ENCODE data around the gene SF3A1.

SF3A1 gene

GRCh38 chr22:30372915-30373314, 16.2 kb upstream of the SF3A1 start:
- no peak for TF ChIP-seq FOXA1 (IDR thresholded peaks at IDR 0.05)
- TF ChIP-seq NFRKB (IDR thresholded peaks at IDR 0.05) = no peak
- no peak for TF ChIP-seq FOXK2 (IDR thresholded peaks at IDR 0.05)
- TF ChIP-seq ARNT (IDR thresholded peaks at IDR 0.05) = no peak
- no peak for TF ChIP-seq TARDBP (IDR thresholded peaks at IDR 0.05)
- TF ChIP-seq ELF4 (IDR thresholded peaks at IDR 0.05) = no peak
- TF ChIP-seq HDGF (IDR thresholded peaks at IDR 0.05; ENCODE audit: borderline replicate concordance) = no peak
- TF ChIP-seq BHLHE40 (IDR thresholded peaks at IDR 0.05; ENCODE audit: borderline replicate concordance) = no peak
- TF ChIP-seq CTBP1 (IDR thresholded peaks at IDR 0.05; ENCODE audit: borderline replicate concordance) = no peak
- TF ChIP-seq SP1 (IDR thresholded peaks at IDR 0.05) = no peak
- TF ChIP-seq FOXM1 (IDR thresholded peaks at IDR 0.05; ENCODE audit: borderline replicate concordance) = no peak
- TF ChIP-seq SUZ12 (IDR thresholded peaks at IDR 0.05) = no peak
- TF ChIP-seq ZNF384 (IDR thresholded peaks at IDR 0.05) = no peak
- no peak for TF ChIP-seq PKNOX1 (IDR thresholded peaks at IDR 0.05)
- TF ChIP-seq L3MBTL2 (conservative IDR thresholded peaks at IDR 0.05) = no peak
- TF ChIP-seq LEF1 (IDR thresholded peaks at IDR 0.05; ENCODE audit: borderline replicate concordance) = no peak
- ChIA-PET POLR2A (interaction anchor here (1.0 to 4.1 kb wide), 2 partner anchors 16 to 85 kb away, joined by 3 to 31 read pairs; partner anchors contain the start of genes CCDC157 and SF3A1), CTCF (no interaction called here)
- DNase-seq (ENCODE audit: extremely low spot score) = no peak

- CTCF ChIA-PET = no interaction called here
- no peak for DNase-seq (ENCODE audit: extremely low spot score)
- POLR2A ChIA-PET = interaction anchor here (1.0 to 4.1 kb wide), 2 partner anchors 15 to 84 kb away, joined by 3 to 31 read pairs; partner anchors contain the start of genes CCDC157 and SF3A1
- TF ChIP-seq FOXK2 (IDR thresholded peaks at IDR 0.05) = no peak
- no peak for TF ChIP-seq HDGF (IDR thresholded peaks at IDR 0.05; ENCODE audit: borderline replicate concordance)
- TF ChIP-seq ELF4 (IDR thresholded peaks at IDR 0.05) = no peak
- TF ChIP-seq FOXM1 (IDR thresholded peaks at IDR 0.05; ENCODE audit: borderline replicate concordance) = no peak
- TF ChIP-seq CTBP1 (IDR thresholded peaks at IDR 0.05; ENCODE audit: borderline replicate concordance) = no peak
- TF ChIP-seq ZNF384 (IDR thresholded peaks at IDR 0.05) = no peak
- no peak for TF ChIP-seq LEF1 (IDR thresholded peaks at IDR 0.05; ENCODE audit: borderline replicate concordance)
- no peak for TF ChIP-seq TARDBP (IDR thresholded peaks at IDR 0.05)
- TF ChIP-seq PKNOX1 (IDR thresholded peaks at IDR 0.05) = no peak
- no peak for TF ChIP-seq L3MBTL2 (conservative IDR thresholded peaks at IDR 0.05)
- no peak for TF ChIP-seq BHLHE40 (IDR thresholded peaks at IDR 0.05; ENCODE audit: borderline replicate concordance)
- no peak for TF ChIP-seq FOXA1 (IDR thresholded peaks at IDR 0.05)
- TF ChIP-seq SP1 (IDR thresholded peaks at IDR 0.05) = no peak
- no peak for TF ChIP-seq SUZ12 (IDR thresholded peaks at IDR 0.05)
- TF ChIP-seq ARNT (IDR thresholded peaks at IDR 0.05) = no peak
These were observed 15.3 kb upstream of the SF3A1 start for GRCh38 chr22:30371981-30372380.

GRCh38 chr22:30371321-30371720, 14.6 kb upstream of the SF3A1 start:
- POLR2A ChIA-PET = interaction anchor here (4.1 kb wide), 1 partner anchor 15 kb away, joined by 31 read pairs; the partner anchor contains the start of genes CCDC157 and SF3A1
- CTCF ChIA-PET = no interaction called here
- TF ChIP-seq HDGF (IDR thresholded peaks at IDR 0.05; ENCODE audit: borderline replicate concordance) = no peak
- no peak for TF ChIP-seq TARDBP (IDR thresholded peaks at IDR 0.05)
- no peak for TF ChIP-seq ZNF384 (IDR thresholded peaks at IDR 0.05)
- no peak for TF ChIP-seq FOXM1 (IDR thresholded peaks at IDR 0.05; ENCODE audit: borderline replicate concordance)

GRCh38 chr22:30370641-30371230, 14.0 kb upstream of the SF3A1 start:
- ChIA-PET POLR2A (interaction anchor here (4.1 kb wide), 1 partner anchor 14 kb away, joined by 31 read pairs; the partner anchor contains the start of genes CCDC157 and SF3A1), CTCF (no interaction called here)
- TF ChIP-seq HDGF (IDR thresholded peaks at IDR 0.05; ENCODE audit: borderline replicate concordance) = no peak
- no peak for TF ChIP-seq CTBP1 (IDR thresholded peaks at IDR 0.05; ENCODE audit: borderline replicate concordance)
- no peak for DNase-seq (ENCODE audit: extremely low spot score)

More at GRCh38 chr22:30371321-30371720, 14.6 kb upstream of the SF3A1 start:
- DNase-seq (ENCODE audit: extremely low spot score) = no peak

- POLR2A ChIA-PET = interaction anchor here (0.9 to 1.5 kb wide), 6 partner anchors 11 to 55 kb away, joined by 3 to 10 read pairs (median 4); partner anchors contain the start of genes CCDC157, RNF215 and SF3A1
- DNase-seq (ENCODE audit: extremely low spot score) = no peak
- CTCF ChIA-PET = no interaction called here
- no peak for TF ChIP-seq TARDBP (IDR thresholded peaks at IDR 0.05)
These were observed 11.7 kb upstream of the SF3A1 start for GRCh38 chr22:30368420-30368819.

- POLR2A ChIA-PET = interaction anchor here (1.8 kb wide), 1 partner anchor 10 kb away, joined by 10 read pairs; the partner anchor contains the start of genes CCDC157 and SF3A1
- no peak for DNase-seq (ENCODE audit: extremely low spot score)
- TF ChIP-seq ARNT (IDR thresholded peaks at IDR 0.05) (no peak), TARDBP (IDR thresholded peaks at IDR 0.05) (no peak), SUZ12 (IDR thresholded peaks at IDR 0.05) (no peak), PKNOX1 (IDR thresholded peaks at IDR 0.05) (no peak), BHLHE40 (IDR thresholded peaks at IDR 0.05; ENCODE audit: borderline replicate concordance) (no peak), ELF4 (IDR thresholded peaks at IDR 0.05) (no peak), CTBP1 (IDR thresholded peaks at IDR 0.05; ENCODE audit: borderline replicate concordance) (no peak), HDGF (IDR thresholded peaks at IDR 0.05; ENCODE audit: borderline replicate concordance) (no peak), SP1 (IDR thresholded peaks at IDR 0.05) (no peak), FOXA1 (IDR thresholded peaks at IDR 0.05) (no peak), NFRKB (IDR thresholded peaks at IDR 0.05) (no peak), ZNF384 (IDR thresholded peaks at IDR 0.05) (no peak), LEF1 (IDR thresholded peaks at IDR 0.05; ENCODE audit: borderline replicate concordance) (no peak), FOXM1 (IDR thresholded peaks at IDR 0.05; ENCODE audit: borderline replicate concordance) (no peak)
- CTCF ChIA-PET = no interaction called here
These were observed 9.2 kb upstream of the SF3A1 start for GRCh38 chr22:30365891-30366290.
